NCI-H2196 treated with DMSO at 0.1 percent for 48 hours (cell line): Measurements from ENCODE around the gene GNAZ.

Experiments used
- DNase-seq: peaks from one replicate; lab custom pipeline; 2025; ENCODE audit not compliant: unreplicated experiment; lab: John Stamatoyannopoulos, UW

The GNAZ gene

GRCh38 chr22:23151827-23152226 is 81.5 kb downstream of the GNAZ start:
- DNase-seq, result no peak

DNA sequence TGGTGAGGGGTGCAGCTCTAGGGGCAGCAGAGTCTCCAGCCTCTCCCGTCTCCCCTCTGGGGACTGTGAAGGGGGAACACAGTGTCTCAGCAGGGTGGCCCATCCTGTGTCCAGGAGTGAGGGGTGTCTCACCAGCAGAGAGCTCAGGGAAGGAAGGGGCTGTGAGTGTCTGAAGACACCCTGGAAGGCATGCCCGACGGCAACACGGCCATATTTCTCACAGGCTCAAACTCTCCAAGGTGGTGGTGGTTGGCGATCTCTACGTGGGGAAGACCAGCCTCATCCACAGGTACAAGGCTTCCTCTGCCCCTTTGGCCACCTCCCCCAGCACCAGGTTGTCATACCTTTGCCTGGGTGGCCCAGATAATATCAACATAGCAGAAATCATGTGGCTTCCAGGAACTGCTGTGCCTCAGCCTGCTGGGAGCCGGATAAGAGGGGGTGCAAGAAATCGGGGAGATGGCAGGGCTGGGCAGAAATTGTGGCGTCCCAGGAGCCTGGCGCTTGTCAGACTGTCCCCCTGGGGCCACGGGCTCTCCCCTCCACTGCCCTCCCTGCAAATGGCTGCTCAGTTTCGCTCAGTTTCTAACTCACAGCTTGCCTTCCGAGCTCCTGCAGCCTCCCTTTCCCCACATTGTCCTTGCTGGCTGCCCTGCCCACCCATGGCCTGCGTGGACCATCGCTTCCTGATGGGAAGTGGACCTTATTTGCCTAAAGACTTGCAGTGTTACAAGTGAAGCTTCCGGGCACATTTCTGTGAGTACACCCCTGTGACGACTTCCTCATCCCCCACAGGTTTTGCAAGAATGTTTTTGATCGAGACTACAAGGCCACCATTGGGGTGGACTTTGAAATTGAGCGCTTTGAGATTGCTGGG is 82.2 kb downstream of the GNAZ start:
- DNase-seq, result no peak

DNA sequence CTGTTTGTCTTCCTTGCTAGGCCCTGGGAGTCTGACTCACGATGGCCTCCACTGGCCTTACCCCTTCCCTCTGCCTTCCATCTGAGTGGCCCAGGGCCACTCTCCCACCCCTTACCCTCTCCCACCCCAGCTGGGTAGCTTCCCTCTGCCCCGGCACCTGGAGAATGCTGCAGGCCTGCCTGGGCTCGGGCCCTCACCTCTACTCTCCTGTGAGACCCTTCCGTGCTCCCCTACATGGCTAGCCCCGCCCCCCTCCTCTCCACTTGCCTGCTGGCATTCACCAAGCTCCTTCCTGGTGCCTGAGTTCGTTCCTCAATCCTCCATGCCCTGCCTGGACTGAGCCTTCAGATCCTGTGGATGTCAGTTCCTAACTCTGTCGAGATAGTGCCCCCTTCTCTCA is 83.7 kb downstream of the GNAZ start:
- no peak for DNase-seq

DNA sequence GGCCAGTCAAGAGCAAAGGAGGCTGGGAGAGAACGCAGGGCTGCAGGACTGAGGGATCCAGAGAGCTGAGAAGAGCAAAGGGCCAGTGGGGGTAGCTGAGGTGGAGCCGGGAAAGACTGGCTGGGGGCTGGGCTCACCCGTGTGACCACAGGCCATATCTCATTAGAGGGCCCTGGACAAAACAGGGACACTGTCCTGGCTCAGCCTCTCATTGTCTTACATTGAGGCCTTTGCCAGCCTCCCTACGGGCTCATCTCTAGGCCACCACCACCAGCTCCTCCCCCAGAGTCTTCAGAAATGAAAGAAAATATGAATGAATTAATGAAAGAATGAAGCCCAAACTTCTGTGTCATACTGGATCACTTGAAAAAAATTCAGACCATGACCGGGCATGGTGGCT is 84.1 kb downstream of the GNAZ start:
- DNase-seq, result no peak

GRCh38 chr22:23155143-23155542 is 84.8 kb downstream of the GNAZ start:
- DNase-seq, result no peak

GRCh38 chr22:23155831-23156230 is 85.5 kb downstream of the GNAZ start:
- DNase-seq, result no peak

- no peak for DNase-seq
Observed at GRCh38 chr22:23156286-23156685, 86.0 kb downstream of the GNAZ start.

GRCh38 chr22:23157560-23158515 is 87.5 kb downstream of the GNAZ start:
- DNase-seq, result no peak

DNA sequence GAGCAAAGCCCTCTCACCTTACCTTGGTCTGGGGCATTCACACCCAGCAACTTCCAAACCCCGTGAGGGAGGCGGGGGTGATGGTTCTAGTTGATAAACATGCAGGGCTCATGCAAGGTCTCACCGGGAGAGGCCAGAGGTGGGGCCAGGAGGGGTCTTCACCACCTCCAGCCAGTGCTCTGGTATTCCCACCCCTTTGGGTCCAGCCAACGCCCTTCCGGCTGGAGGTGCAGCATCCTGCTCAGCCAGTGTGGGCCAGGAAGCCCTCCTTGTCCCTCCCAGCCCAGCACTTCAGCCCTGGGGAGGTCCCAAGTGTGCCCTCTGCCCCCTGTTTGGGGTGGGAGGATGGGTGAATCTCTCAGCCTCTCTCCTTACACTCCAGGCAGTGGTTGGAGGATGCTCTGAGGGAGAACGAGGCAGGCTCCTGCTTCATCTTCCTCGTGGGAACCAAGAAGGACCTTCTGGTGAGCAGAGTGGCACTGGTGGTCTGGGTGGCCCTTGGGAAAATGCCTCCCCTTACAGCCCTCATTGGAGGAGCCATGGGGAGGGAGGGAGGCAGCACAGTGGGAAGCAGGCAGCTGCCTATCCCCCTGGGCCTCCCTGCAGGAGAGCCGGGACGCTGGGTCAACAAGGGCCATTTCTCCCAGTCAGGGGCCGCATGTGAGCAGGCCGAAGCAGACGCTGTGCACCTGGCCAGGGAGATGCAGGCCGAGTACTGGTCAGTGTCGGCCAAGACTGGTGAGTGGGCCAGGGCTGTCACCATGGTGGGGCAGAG is 88.4 kb downstream of the GNAZ start:
- no peak for DNase-seq

DNA sequence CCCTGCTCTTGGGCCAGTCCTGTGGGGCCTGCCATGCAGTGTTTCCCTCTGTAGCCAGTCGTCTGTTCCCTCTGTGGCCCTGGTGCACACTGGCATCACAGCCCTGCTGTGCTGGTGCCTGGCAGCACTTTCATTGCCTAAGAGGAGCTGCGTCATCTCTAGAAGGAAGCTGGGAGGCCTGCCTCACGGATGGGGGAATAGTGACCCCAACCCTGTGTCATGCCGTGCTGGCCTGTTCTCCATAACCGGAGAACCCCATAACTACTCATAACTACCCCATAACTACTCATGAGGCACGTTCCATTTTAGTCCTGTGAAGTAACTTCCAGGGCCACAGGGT is 88.9 kb downstream of the GNAZ start:
- no peak for DNase-seq

GRCh38 chr22:23161029-23161428 is 90.7 kb downstream of the GNAZ start:
- DNase-seq, result no peak

- no peak for DNase-seq
Observed at GRCh38 chr22:23161574-23161973, 91.3 kb downstream of the GNAZ start.

DNA sequence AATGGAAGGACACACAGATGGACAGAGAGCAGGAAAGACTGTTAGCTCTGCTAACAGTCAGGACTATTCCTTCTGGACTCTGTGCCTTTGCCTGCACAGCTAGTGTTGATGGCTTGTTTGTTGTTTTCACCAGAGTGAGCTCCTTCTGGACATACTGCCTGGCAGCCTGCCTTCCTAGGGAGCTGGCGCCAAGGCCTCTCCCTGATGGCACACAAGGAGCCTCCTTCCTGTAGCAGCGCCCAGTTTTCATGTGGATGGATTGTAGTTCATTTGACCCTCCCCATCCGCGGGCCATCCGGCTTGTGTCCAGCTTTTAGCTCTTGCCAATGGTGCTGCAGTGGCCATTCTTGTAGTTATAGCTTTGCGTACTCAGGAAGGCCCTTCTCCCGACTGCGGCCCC is 93.3 kb downstream of the GNAZ start:
- peak; percentile 18 for DNase-seq

DNA sequence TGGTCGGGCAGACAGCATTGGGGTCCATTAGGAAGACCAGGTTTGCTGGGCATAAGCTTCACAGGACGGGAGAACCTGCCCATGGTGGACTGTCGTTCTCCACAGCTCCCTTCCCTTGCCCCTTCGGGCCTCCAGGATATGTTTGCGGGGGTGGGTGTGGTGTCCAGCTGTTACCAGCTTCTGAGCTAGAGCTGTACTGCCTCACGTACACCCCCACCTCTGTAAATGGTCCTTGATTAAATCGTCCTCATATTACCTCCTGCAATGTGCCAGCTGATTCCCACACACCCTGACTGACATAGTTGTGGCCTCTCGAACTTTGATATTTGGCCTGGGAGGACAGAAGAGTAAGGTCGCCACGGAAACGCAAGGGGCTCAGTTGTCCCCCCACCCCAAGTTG is 93.8 kb downstream of the GNAZ start:
- no peak for DNase-seq

- no peak for DNase-seq
Observed at GRCh38 chr22:23166042-23166831, 95.9 kb downstream of the GNAZ start.

GRCh38 chr22:23166841-23167616 is 96.7 kb downstream of the GNAZ start:
- no peak for DNase-seq

- DNase-seq, result no peak
Observed at GRCh38 chr22:23168391-23169042, 98.2 kb downstream of the GNAZ start.

DNA sequence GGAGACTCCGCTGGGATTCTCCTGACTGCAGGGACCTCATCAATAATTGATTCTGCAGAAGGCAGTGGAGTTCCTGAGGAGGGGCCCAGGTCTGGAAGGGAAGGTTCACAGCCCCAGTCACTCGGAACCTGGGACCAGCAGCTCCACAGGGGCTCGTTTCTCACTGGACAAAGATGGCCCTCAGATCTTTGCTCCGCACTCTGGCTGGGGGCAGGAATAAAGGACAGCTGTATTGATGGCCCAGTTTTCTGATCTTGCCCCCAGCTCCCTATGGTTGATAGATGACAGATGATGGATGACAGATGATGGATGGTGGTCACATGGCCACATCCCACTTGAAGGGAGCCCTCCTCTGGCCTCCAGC is 98.7 kb downstream of the GNAZ start:
- DNase-seq, result no peak
